Stimulated activated CD8-positive, alpha-beta memory T cell treated with anti-CD3 and anti-CD28 coated beads, Interleukin-2, amount 100 ng/mL, for 48 hours (primary cell): ENCODE data around the gene GIN1.
"Not testable (repeated sequence)": the region's sequence is repeated elsewhere in the genome, so short reads cannot be mapped to it uniquely, and the experiment has no call there.

Experiments used
- DNase-seq, 2 donors: peaks; one replicate each; pipeline ENCODE4 v3.0.0-alpha.2; 2020; ENCODE audit warnings: low read depth in 2 of 2

GIN1 gene

GRCh38 chr5:103119765-103120606 lies at the start of gene GIN1, which contains the start of gene PPIP5K2:
TSS of gene GIN1 (minus strand) at chr5:103120138. CDS start at chr5:103108707, 11,431 bp downstream.
TSS of gene PPIP5K2 (plus strand) at chr5:103120301. CDS start at chr5:103129590, 9,289 bp downstream.
- DNase-seq: peak; percentile 88 to 92

- DNase-seq: no peak
Measured at GRCh38 chr5:103166706-103167105, 46.8 kb upstream of the GIN1 start.

- no peak for DNase-seq
Measured at GRCh38 chr5:103151156-103151555, 31.2 kb upstream of the GIN1 start.

GRCh38 chr5:103148213-103148612 lies 28.3 kb upstream of the GIN1 start:
- no peak for DNase-seq

GRCh38 chr5:103145196-103145595 lies 25.3 kb upstream of the GIN1 start:
- DNase-seq: no peak

- DNase-seq: not testable (repeated sequence)
Measured at GRCh38 chr5:103142132-103142531, 22.2 kb upstream of the GIN1 start.

- peak; percentile 38 to 61 for DNase-seq
Measured at GRCh38 chr5:103139264-103139865, 19.4 kb upstream of the GIN1 start.

- no peak for DNase-seq
Measured at GRCh38 chr5:103138202-103138690, 18.3 kb upstream of the GIN1 start.

GRCh38 chr5:103135461-103135860 lies 15.5 kb upstream of the GIN1 start:
- no peak for DNase-seq

- no peak for DNase-seq
Measured at GRCh38 chr5:103133231-103133630, 13.3 kb upstream of the GIN1 start.

- no peak for DNase-seq
Measured at GRCh38 chr5:103132684-103133083, 12.7 kb upstream of the GIN1 start.

- DNase-seq: no peak
Measured at GRCh38 chr5:103128202-103128601, 8.3 kb upstream of the GIN1 start.

- DNase-seq: no peak
Measured at GRCh38 chr5:103127292-103127817, 7.4 kb upstream of the GIN1 start.

- no peak for DNase-seq
Measured at GRCh38 chr5:103126557-103126956, 6.6 kb upstream of the GIN1 start.

GRCh38 chr5:103122242-103122641 lies 2.3 kb upstream of the GIN1 start:
- DNase-seq: no peak

- DNase-seq: no peak
Measured at GRCh38 chr5:103120607-103121200, 766 bp upstream of the GIN1 start.

GRCh38 chr5:103119070-103119764 lies 721 bp downstream of the GIN1 start:
- no peak for DNase-seq

- no peak for DNase-seq
Measured at GRCh38 chr5:103117471-103117991, 2.4 kb downstream of the GIN1 start.

GRCh38 chr5:103114440-103114839 lies 5.5 kb downstream of the GIN1 start:
- no peak for DNase-seq

- no peak for DNase-seq
Measured at GRCh38 chr5:103112910-103113309, 7.0 kb downstream of the GIN1 start.

- DNase-seq: no peak
Measured at GRCh38 chr5:103111468-103111867, 8.5 kb downstream of the GIN1 start.
